Measurements from ENCODE around the gene GSX2. TPM values are rescaled to one million over a fixed set of nuclear protein-coding genes. Genes with fewer than 3 reads are reported as not detected.

GSX2 gene
- total and polyA plus RNA-seq, 2 of the 8 experiments (the other 6 are each of a cell fraction or from before 2014, with no cell fraction given) = not detected

GRCh38 chr4:54085284-54085683, 14.7 kb upstream of the GSX2 start (continued):
- no peak for TF ChIP-seq BCL11A (IDR thresholded peaks at IDR 0.05; ENCODE audit: low read depth in 2 of 2, low read length in 2 of 2)

Measured in H1 (cell line).